ENCODE measurements around the gene MOXD1.
A peak's percentile ranks its signal among the peaks of the same experiment; 100 is the strongest.

Gene MOXD1

DNA sequence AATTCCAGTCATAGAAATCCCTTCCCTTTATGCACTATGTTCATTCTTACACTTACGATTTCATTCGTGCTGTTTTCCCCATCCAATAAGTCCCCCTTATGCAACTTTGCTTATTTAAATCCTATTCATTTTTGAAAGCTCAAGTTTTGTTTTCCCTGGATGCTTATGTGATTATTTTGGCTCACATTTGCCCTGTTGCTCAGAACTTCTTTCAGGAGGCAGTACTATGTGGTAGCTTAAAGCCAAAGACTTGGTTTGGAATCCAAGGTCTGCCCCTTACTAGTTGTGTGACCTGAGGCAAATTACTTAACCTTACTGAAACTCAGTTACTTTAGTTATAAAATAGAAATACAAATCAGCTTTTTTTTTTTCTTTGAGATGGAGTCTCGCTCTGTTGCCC is 59.6 kb downstream of the MOXD1 start:
- no peak for TF ChIP-seq CTCF (IDR thresholded peaks at IDR 0.05; ENCODE audit: low read length, missing control alignments)
- no peak for DNase-seq (ENCODE audit: low read depth)
- no peak overlapping the region for H3K4me3 ChIP-seq (replicated peaks; ENCODE audit: low read depth, low read length)

- no peak overlapping the region for H3K4me3 ChIP-seq (replicated peaks; ENCODE audit: low read depth, low read length)
- DNase-seq (ENCODE audit: low read depth): no peak
- no peak for TF ChIP-seq CTCF (IDR thresholded peaks at IDR 0.05; ENCODE audit: low read length, missing control alignments)
These were observed 66.8 kb downstream of the MOXD1 start for GRCh38 chr6:132334521-132334885.

GRCh38 chr6:132333639-132334520 is 67.4 kb downstream of the MOXD1 start:
- no peak overlapping the region for H3K4me3 ChIP-seq (replicated peaks; ENCODE audit: low read depth, low read length)
- peak; percentile 82 for DNase-seq (ENCODE audit: low read depth)
- no peak for TF ChIP-seq CTCF (IDR thresholded peaks at IDR 0.05; ENCODE audit: low read length, missing control alignments)

- DNase-seq (ENCODE audit: low read depth): no peak
- TF ChIP-seq CTCF (IDR thresholded peaks at IDR 0.05; ENCODE audit: low read length, missing control alignments): no peak
These were observed 70.5 kb downstream of the MOXD1 start for GRCh38 chr6:132330759-132331158.

DNA sequence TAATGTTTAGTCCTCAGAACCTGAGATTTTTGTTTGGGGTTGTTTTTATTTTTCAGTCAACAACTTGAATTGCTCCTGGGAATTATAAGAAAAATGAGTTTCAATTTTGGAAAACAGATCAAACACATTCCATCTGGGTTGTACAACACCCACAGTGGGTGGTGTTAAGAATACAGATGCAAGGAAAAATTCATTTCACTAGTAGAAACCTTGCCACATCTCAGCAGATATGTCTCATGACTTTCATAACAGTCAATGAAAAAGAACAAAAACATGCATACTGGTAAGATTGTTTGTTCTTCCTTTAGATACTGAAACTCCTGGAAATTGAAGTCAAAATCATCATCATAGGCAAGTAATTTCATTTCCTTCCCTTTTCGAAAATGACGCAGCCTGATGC is 78.9 kb downstream of the MOXD1 start:
- DNase-seq (ENCODE audit: low read depth): peak; percentile 51
- TF ChIP-seq CTCF (IDR thresholded peaks at IDR 0.05; ENCODE audit: low read length, missing control alignments): no peak
- no peak overlapping the region for H3K4me3 ChIP-seq (replicated peaks; ENCODE audit: low read depth, low read length)

More at GRCh38 chr6:132330759-132331158, 70.5 kb downstream of the MOXD1 start:
- H3K4me3 ChIP-seq (replicated peaks; ENCODE audit: low read depth, low read length): no peak overlapping the region

GRCh38 chr6:132320007-132320406 is 81.3 kb downstream of the MOXD1 start:
- TF ChIP-seq CTCF (IDR thresholded peaks at IDR 0.05; ENCODE audit: low read length, missing control alignments): no peak
- H3K4me3 ChIP-seq (replicated peaks; ENCODE audit: low read depth, low read length): no peak overlapping the region
- peak; percentile 69 for DNase-seq (ENCODE audit: low read depth)

DNA sequence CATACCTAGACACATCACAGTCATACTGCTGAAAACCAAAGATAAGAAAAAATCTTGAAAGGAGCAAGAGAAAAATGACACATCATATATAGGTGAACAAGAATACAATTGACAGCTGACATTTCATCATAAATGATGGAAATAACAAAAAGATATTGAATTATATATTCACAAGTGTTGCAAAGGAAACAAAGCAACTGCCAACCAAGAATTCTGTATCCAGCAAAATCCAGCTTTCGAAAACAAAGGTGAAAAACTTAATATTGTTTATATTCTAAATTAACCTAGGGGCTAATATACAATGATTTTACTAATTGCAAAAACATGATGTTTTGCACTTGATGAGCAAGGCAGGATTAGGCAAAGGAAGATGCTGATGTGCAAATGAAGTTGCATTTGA is 84.3 kb downstream of the MOXD1 start:
- no peak for TF ChIP-seq CTCF (IDR thresholded peaks at IDR 0.05; ENCODE audit: low read length, missing control alignments)
- DNase-seq (ENCODE audit: low read depth): peak; percentile 12
- H3K4me3 ChIP-seq (replicated peaks; ENCODE audit: low read depth, low read length): no peak overlapping the region

Measured in fibroblast of pulmonary artery (primary cell).